B cell (primary cell): ENCODE measurements around the gene KIAA0825. TPM values are rescaled to one million over a fixed set of nuclear protein-coding genes. Genes with fewer than 3 reads are reported as not detected.

ENCODE experiments used
- ATAC-seq: fragments of 200-7000 bp; cut with Tn5 transposase; one replicate; pipeline ENCODE4 v1.10.0; 2021; ENCODE audit warnings: low read depth, mild to moderate bottlenecking, moderate number of reproducible peaks, moderate library complexity
- CTCF ChIA-PET: fragments of 350-600 bp; sonication (Branson Sonifier 250); formaldehyde crosslinking; loops from one replicate; lab custom pipeline; 2021; ENCODE audit warnings: antibody characterized with exemption, inconsistent platforms; lab: Charles Lee
- POLR2A ChIA-PET: fragments of 350-600 bp; sonication (Branson Sonifier 250); formaldehyde crosslinking; loops from one replicate; lab custom pipeline; 2021; ENCODE audit warnings: antibody characterized with exemption; lab: Charles Lee
- DNase-seq: peaks from one replicate; pipeline ENCODE4 v3.0.0; 2013
- H2AFZ ChIP-seq: 2 replicates; pipeline ENCODE4 v1.6.1; 2012; ENCODE audit warnings: mild to moderate bottlenecking, low read depth, low read length; ENCODE audit not compliant: insufficient read depth, poor library complexity, severe bottlenecking
- H3K27ac ChIP-seq, 2 donors: 1 replicate in 1 of 2; 2 replicates in 1 of 2; pipeline ENCODE4 v1.5.1; 2012 to 2013; ENCODE audit warnings: low read length in 2 of 2, mild to moderate bottlenecking in 2 of 2, moderate library complexity in 1 of 2
- H3K27me3 ChIP-seq, 4 experiments: fragments of 200-600 bp in 1 of 4; sonication (generic) in 1 of 4; replicated peaks in 1 of 4; 1 replicate in 2 of 4; 2 replicates in 2 of 4; pipeline versions ENCODE4 v1.6.1 to v1.7.0; 2013 to 2016; ENCODE audit warnings: low read length in 3 of 4, mild to moderate bottlenecking in 2 of 4, mixed read lengths in 1 of 4, moderate library complexity in 1 of 4; ENCODE audit not compliant: insufficient read depth in 4 of 4, control insufficient read depth in 3 of 4; ENCODE audit errors: control extremely low read depth in 1 of 4
- H3K36me3 ChIP-seq, 2 experiments: replicated peaks in 1 of 2; 1 replicate in 1 of 2; 2 replicates in 1 of 2; pipeline versions ENCODE4 v1.6.1 to v1.7.1; 2013; ENCODE audit warnings: low read length in 1 of 2; ENCODE audit not compliant: insufficient read depth in 2 of 2, control insufficient read depth in 1 of 2; ENCODE audit errors: control extremely low read depth in 1 of 2, extremely low read depth in 1 of 2
- H3K4me1 ChIP-seq, 2 donors: fragments of 200-600 bp in 1 of 2; sonication (generic) in 1 of 2; 1 replicate in 1 of 2; 2 replicates in 1 of 2; pipeline versions ENCODE4 v1.5.1 to v1.6.1; 2013 to 2017; ENCODE audit warnings: low read length in 2 of 2; ENCODE audit not compliant: control insufficient read depth in 2 of 2, insufficient read depth in 2 of 2
- H3K4me2 ChIP-seq: replicated peaks from 2 replicates; pipeline ENCODE3; 2012; ENCODE audit warnings: mild to moderate bottlenecking, low read depth, low read length; ENCODE audit not compliant: poor library complexity, severe bottlenecking
- H3K4me3 ChIP-seq, 5 experiments: fragments of 200-600 bp in 1 of 5; sonication (generic) in 1 of 5; 1 replicate in 3 of 5; 2 replicates in 2 of 5; pipeline versions ENCODE4 v1.5.1 to v1.7.0; 2011 to 2016; ENCODE audit warnings: low read length in 4 of 5, mild to moderate bottlenecking in 4 of 5, low read depth in 2 of 5, control low read depth in 1 of 5, moderate library complexity in 1 of 5; ENCODE audit not compliant: insufficient read depth in 1 of 5; ENCODE audit errors: control extremely low read depth in 1 of 5, extremely low read depth in 1 of 5
- H3K79me2 ChIP-seq: fragments of 200-600 bp; sonication (generic); one replicate; pipeline ENCODE4 v1.6.0; 2016; ENCODE audit warnings: low read length; ENCODE audit not compliant: control insufficient read depth, insufficient read depth
- H3K9ac ChIP-seq: fragments of 200-600 bp; sonication (generic); 2 replicates; pipeline ENCODE4 v1.6.1; 2017; ENCODE audit warnings: mild to moderate bottlenecking, low read length, moderate library complexity
- H3K9me3 ChIP-seq, 3 donors: one replicate each; pipeline versions ENCODE4 v1.6.1 to v1.7.1; 2013; ENCODE audit warnings: low read length in 2 of 3; ENCODE audit not compliant: control insufficient read depth in 2 of 3, insufficient read depth in 1 of 3; ENCODE audit errors: control extremely low read depth in 1 of 3
- H4K20me1 ChIP-seq: 2 replicates; pipeline ENCODE4 v1.6.0; 2012; ENCODE audit warnings: mild to moderate bottlenecking, low read length; ENCODE audit not compliant: insufficient read depth, control insufficient read depth, poor library complexity, severe bottlenecking
- H3K27ac Mint-ChIP-seq: one replicate; pipeline ENCODE4 v1.8.0; 2021; ENCODE audit warnings: mixed read lengths
- H3K27me3 Mint-ChIP-seq: one replicate; pipeline ENCODE4 v1.8.0; 2021; ENCODE audit warnings: mixed read lengths
- H3K4me1 Mint-ChIP-seq: one replicate; pipeline ENCODE4 v1.8.0; 2021; ENCODE audit warnings: mixed read lengths
- H3K4me3 Mint-ChIP-seq: one replicate; pipeline ENCODE4 v1.8.0; 2021; ENCODE audit warnings: mixed read lengths
- H3K9me3 Mint-ChIP-seq: one replicate; pipeline ENCODE4 v1.8.0; 2022; ENCODE audit warnings: mixed read lengths; ENCODE audit not compliant: insufficient read depth
- CTCF ChIP-seq: fragments of 200-600 bp; IDR thresholded peaks from one replicate; pipeline ENCODE4 v1.8.0; 2022; ENCODE audit warnings: antibody characterized with exemption, mild to moderate bottlenecking
- EZH2 ChIP-seq: IDR thresholded peaks from 2 replicates; pipeline ENCODE4 v1.6.1; 2012; ENCODE audit warnings: borderline replicate concordance, low read depth, mild to moderate bottlenecking, moderate library complexity, low read length; ENCODE audit not compliant: insufficient read depth, poor library complexity, severe bottlenecking
- WGBS: methylation state at CpG from one replicate; pipeline ENCODE4 v1.1.5; 2013; ENCODE audit warnings: missing lambda C conversion rate; ENCODE audit not compliant: insufficient coverage; 5-methylcytosine and 5-hydroxymethylcytosine counted together
- intact Hi-C: fragments of 100-400 bp; cut with micrococcal nuclease; formaldehyde crosslinking; loops from one replicate; pipeline ENCODE4 v1.10.0; 2022
- polyA plus RNA-seq: library from polyadenylated mRNA; depleted of rRNA; stranded (reverse); fragments of >200 nt; gene quantifications from 2 replicates; pipeline ENCODE4 v1.2.3, GENCODE V29; 2012
- total RNA-seq, 2 donors: library from RNA; stranded (reverse); fragments of 120-200 nt in 1 of 2; gene quantifications; 1 replicate in 1 of 2; 2 replicates in 1 of 2; pipeline versions ENCODE4 v1.2.3 to v1.2.4, GENCODE V29; 2013 to 2022

The KIAA0825 gene
- total and polyA plus RNA-seq, 2 donors (not counting 1 experiment from before 2014, with no cell fraction given) = 0.43 to 2.7 TPM

GRCh38 chr5:94499806-94500205, 118.6 kb downstream of the KIAA0825 start:
- Mint-ChIP-seq H3K27ac (no peak overlapping the region), H3K27me3 (no peaks in the 10 kb centered on the region), H3K9me3 (no peaks in the 10 kb centered on the region), H3K4me1 (no peaks in the 10 kb centered on the region), H3K4me3 (no peak overlapping the region)
- no peak for DNase-seq
- no peak overlapping the region for H3K4me3 ChIP-seq
- ATAC-seq = no peak
- 91% methylated on average over 3 of the region's 3 CpGs for WGBS
- H3K4me1 ChIP-seq = no peaks in the 10 kb centered on the region
- ChIA-PET CTCF (interaction anchor here (0.7 to 0.8 kb wide), 2 partner anchors 24 to 30 kb away, joined by 3 to 4 read pairs; no protein-coding TSS in a partner anchor), POLR2A (no interaction called here)
- H3K27me3 ChIP-seq = no peaks in the 10 kb centered on the region
- intact Hi-C loops = no loop called here
- no peak overlapping the region for H2AFZ ChIP-seq
- no peaks in the 10 kb centered on the region for H4K20me1 ChIP-seq
- no peak overlapping the region for H3K27ac ChIP-seq
- H3K36me3 ChIP-seq = no peaks in the 10 kb centered on the region
- no peaks in the 10 kb centered on the region for H3K9me3 ChIP-seq
- H3K79me2 ChIP-seq = no peaks in the 10 kb centered on the region
- TF ChIP-seq CTCF (no peak), EZH2 (no peak)
- H3K4me2 ChIP-seq = no peak overlapping the region
- H3K9ac ChIP-seq = no peak overlapping the region

GRCh38 chr5:94498199-94498598, 120.2 kb downstream of the KIAA0825 start:
- no peaks in the 10 kb centered on the region for H3K4me1 ChIP-seq
- no peaks in the 10 kb centered on the region for H3K27me3 ChIP-seq
- CTCF ChIA-PET = interaction anchor here (1.1 kb wide), 1 partner anchor 27 kb away, joined by 3 read pairs; no protein-coding TSS in a partner anchor
- Mint-ChIP-seq H3K9me3 (no peaks in the 10 kb centered on the region), H3K27ac (no peak overlapping the region), H3K4me1 (no peaks in the 10 kb centered on the region), H3K4me3 (no peak overlapping the region), H3K27me3 (no peaks in the 10 kb centered on the region)
- H2AFZ ChIP-seq = no peak overlapping the region
- intact Hi-C loops = no loop called here
- H3K9ac ChIP-seq = no peak overlapping the region
- H3K4me3 ChIP-seq = no peak overlapping the region
- no peaks in the 10 kb centered on the region for H3K36me3 ChIP-seq
- TF ChIP-seq EZH2 (no peak), CTCF (no peak)
- no peak for ATAC-seq
- no peak overlapping the region for H3K27ac ChIP-seq
- POLR2A ChIA-PET = no interaction called here
- H3K4me2 ChIP-seq = no peak overlapping the region
- no peaks in the 10 kb centered on the region for H3K9me3 ChIP-seq
- H3K79me2 ChIP-seq = no peaks in the 10 kb centered on the region
- H4K20me1 ChIP-seq = no peaks in the 10 kb centered on the region
- DNase-seq = no peak
